HepG2 (cell line): ENCODE data around the gene ERBB3. TPM values are rescaled to one million over a fixed set of nuclear protein-coding genes. Genes with fewer than 3 reads are reported as not detected.

Experiments
- BRCA1 ChIP-seq: sonication (generic); formaldehyde crosslinking; IDR thresholded peaks from 2 replicates; pipeline ENCODE4 v1.4.0; 2020; ENCODE audit warnings: missing genetic modification reagents
- FOXC1 ChIP-seq: sonication (generic); formaldehyde crosslinking; IDR thresholded peaks from 2 replicates; pipeline ENCODE4 v1.8.0; 2022; ENCODE audit warnings: mild to moderate bottlenecking, missing genetic modification reagents, borderline replicate concordance
- FOXJ3 ChIP-seq: sonication (generic); formaldehyde crosslinking; IDR thresholded peaks from 2 replicates; pipeline ENCODE4 v1.4.0; 2020; ENCODE audit warnings: missing genetic modification reagents, mild to moderate bottlenecking, borderline replicate concordance
- HNF1B ChIP-seq: sonication (generic); formaldehyde crosslinking; IDR thresholded peaks from 2 replicates; pipeline ENCODE4 v1.5.1; 2020; ENCODE audit warnings: mild to moderate bottlenecking, moderate library complexity, missing genetic modification reagents
- MED1 ChIP-seq: sonication (generic); formaldehyde crosslinking; IDR thresholded peaks from 2 replicates; pipeline ENCODE4 v1.4.0; 2020; ENCODE audit warnings: missing genetic modification reagents
- MXD1 ChIP-seq: sonication (generic); formaldehyde crosslinking; IDR thresholded peaks from 2 replicates; pipeline ENCODE4 v1.4.0; 2020; ENCODE audit warnings: mild to moderate bottlenecking, missing genetic modification reagents
- MYC ChIP-seq: sonication (generic); formaldehyde crosslinking; IDR thresholded peaks from 2 replicates; pipeline ENCODE4 v1.9.0; 2021; ENCODE audit warnings: missing genetic modification reagents, borderline replicate concordance
- NFKB2 ChIP-seq: sonication (generic); formaldehyde crosslinking; IDR thresholded peaks from 2 replicates; pipeline ENCODE4 v1.4.0; 2020; ENCODE audit warnings: missing genetic modification reagents, borderline replicate concordance
- NFYC ChIP-seq: IDR thresholded peaks from 2 replicates; pipeline ENCODE4 v1.6.1; 2016; ENCODE audit warnings: missing genetic modification reagents, missing compliant biosample characterization
- TEF ChIP-seq: sonication (generic); formaldehyde crosslinking; IDR thresholded peaks from 2 replicates; pipeline ENCODE4 v1.5.0; 2020; ENCODE audit warnings: missing genetic modification reagents
- THAP11 ChIP-seq: IDR thresholded peaks from 2 replicates; pipeline ENCODE4 v1.6.1; 2016; ENCODE audit warnings: missing biosample characterization, missing genetic modification reagents
- ZBTB49 ChIP-seq: sonication (generic); formaldehyde crosslinking; IDR thresholded peaks from 2 replicates; pipeline ENCODE4 v1.4.0; 2020; ENCODE audit warnings: missing genetic modification reagents, borderline replicate concordance
- ZFP36L2 ChIP-seq: sonication (generic); formaldehyde crosslinking; IDR thresholded peaks from 2 replicates; pipeline ENCODE4 v1.4.0; 2020; ENCODE audit warnings: missing genetic modification reagents
- ZFP62 ChIP-seq: sonication (generic); formaldehyde crosslinking; IDR thresholded peaks from 2 replicates; pipeline ENCODE4 v1.4.0; 2020; ENCODE audit warnings: missing genetic modification reagents
- ZFP91 ChIP-seq: sonication (generic); formaldehyde crosslinking; IDR thresholded peaks from 2 replicates; pipeline ENCODE4 v1.9.0; 2022; ENCODE audit warnings: missing genetic modification reagents, mild to moderate bottlenecking, borderline replicate concordance
- ZGPAT ChIP-seq: IDR thresholded peaks from 2 replicates; pipeline ENCODE4 v1.6.1; 2016; ENCODE audit warnings: mild to moderate bottlenecking
- ZNF260 ChIP-seq: sonication (generic); formaldehyde crosslinking; IDR thresholded peaks from 2 replicates; pipeline ENCODE4 v1.4.0; 2020; ENCODE audit warnings: missing genetic modification reagents, low read depth, mild to moderate bottlenecking, borderline replicate concordance
- ZNF749 ChIP-seq: sonication (generic); formaldehyde crosslinking; IDR thresholded peaks from 2 replicates; pipeline ENCODE4 v1.8.0; 2022; ENCODE audit warnings: mild to moderate bottlenecking, missing genetic modification reagents, moderate library complexity, borderline replicate concordance
- ZNF792 ChIP-seq: IDR thresholded peaks from 2 replicates; pipeline ENCODE4 v1.6.1; 2016
- ZZZ3 ChIP-seq: sonication (generic); formaldehyde crosslinking; IDR thresholded peaks from 2 replicates; pipeline ENCODE4 v1.4.0; 2020; ENCODE audit warnings: missing genetic modification reagents, mild to moderate bottlenecking, borderline replicate concordance
- polyA plus RNA-seq, 8 experiments: library from polyadenylated mRNA; depleted of rRNA in 3 of 8; stranded (reverse) in 7 of 8; unstranded in 1 of 8; fragments of >200 nt; fragmentation: Illumina TruSeq in 4 of 8; extraction: Trizol in 4 of 8; gene quantifications; 2 replicates each; pipeline versions ENCODE4 v1.2.1 to v1.2.3, GENCODE V29; 2011 to 2016; ENCODE audit warnings: low read depth in 4 of 8, missing spikeins in 1 of 8, mixed read lengths in 1 of 8; ENCODE audit not compliant: insufficient read depth in 1 of 8
- total RNA-seq, 5 experiments: library from RNA; depleted of rRNA; stranded (reverse); fragments of >200 nt; fragmentation: Illumina TruSeq; extraction: Trizol; gene quantifications; 2 replicates each; pipeline ENCODE4 v1.2.3, GENCODE V29; 2016; ENCODE audit warnings: low read depth in 1 of 5

ERBB3 gene
- total and polyA plus RNA-seq, 2 of the 13 experiments (the other 11 are each of a cell fraction or from before 2014, with no cell fraction given), result 93.6 to 358 TPM

- TF ChIP-seq FOXJ3 (CRISPR knock-in tag) (peak; percentile 85), NFYC (CRISPR knock-in tag) (peak; percentile 83), MYC (CRISPR knock-in tag) (peak; percentile 78), ZGPAT (CRISPR knock-in tag) (peak; percentile 78; the same call in 1 of the 2 replicates), ZNF792 (CRISPR knock-in tag) (peak; percentile 58; the same call in 1 of the 2 replicates), THAP11 (CRISPR knock-in tag) (peak; percentile 99), ZZZ3 (CRISPR knock-in tag) (peak; percentile 96; the same call in 1 of the 2 replicates), ZNF260 (CRISPR knock-in tag) (no peak), ZFP36L2 (CRISPR knock-in tag) (no peak), ZBTB49 (CRISPR knock-in tag) (no peak), NFKB2 (CRISPR knock-in tag) (peak; percentile 60; the same call in 1 of the 2 replicates), ZNF749 (0 out of 2 replicates have a peak, but pooled peaks have one; percentile 40), MXD1 (0 out of 2 replicates have a peak, but pooled peaks have one; percentile 76), TEF (CRISPR knock-in tag) (no peak), ZFP62 (no peak), ZFP91 (peak; percentile 84; the same call in 1 of the 2 replicates), MED1 (CRISPR knock-in tag) (peak; percentile 74), HNF1B (CRISPR knock-in tag) (no peak), FOXC1 (0 out of 2 replicates have a peak, but pooled peaks have one; percentile 31), BRCA1 (CRISPR knock-in tag) (no peak)
Observed at GRCh38 chr12:56041552-56042429, 38.2 kb upstream of the ERBB3 start, which contains the start of gene RPS26 (continued).
